ENCODE data around the gene MAD1L1. TPM values are rescaled to one million over a fixed set of nuclear protein-coding genes. Genes with fewer than 3 reads are reported as not detected.

The MAD1L1 gene
- total RNA-seq, 2 experiments from 2014 or later, result 157 to 160 TPM

GRCh38 chr7:2072798-2073197, 159.9 kb downstream of the MAD1L1 start:
- DNase-seq (no peak), ATAC-seq (ENCODE audit: poor library complexity) (no peak)
- H3K4me1 ChIP-seq (ENCODE audit: insufficient read depth, low read length), result peaks cover 2% of the 10 kb centered on the region
- Mint-ChIP-seq H3K27me3 (no peaks in the 10 kb centered on the region), H3K4me1 (ENCODE audit: low read depth) (peaks cover 18% of the 10 kb centered on the region), H3K4me3 (no peak overlapping the region), H3K36me3 (ENCODE audit: low read depth) (no peaks in the 10 kb centered on the region), H3K9me3 (no peaks in the 10 kb centered on the region), H3K27ac (no peak overlapping the region)
- no peak overlapping the region for H3K27ac ChIP-seq (ENCODE audit: low read depth in 1 of 2, low read length in 2 of 2)
- TF ChIP-seq, protein P1, sequence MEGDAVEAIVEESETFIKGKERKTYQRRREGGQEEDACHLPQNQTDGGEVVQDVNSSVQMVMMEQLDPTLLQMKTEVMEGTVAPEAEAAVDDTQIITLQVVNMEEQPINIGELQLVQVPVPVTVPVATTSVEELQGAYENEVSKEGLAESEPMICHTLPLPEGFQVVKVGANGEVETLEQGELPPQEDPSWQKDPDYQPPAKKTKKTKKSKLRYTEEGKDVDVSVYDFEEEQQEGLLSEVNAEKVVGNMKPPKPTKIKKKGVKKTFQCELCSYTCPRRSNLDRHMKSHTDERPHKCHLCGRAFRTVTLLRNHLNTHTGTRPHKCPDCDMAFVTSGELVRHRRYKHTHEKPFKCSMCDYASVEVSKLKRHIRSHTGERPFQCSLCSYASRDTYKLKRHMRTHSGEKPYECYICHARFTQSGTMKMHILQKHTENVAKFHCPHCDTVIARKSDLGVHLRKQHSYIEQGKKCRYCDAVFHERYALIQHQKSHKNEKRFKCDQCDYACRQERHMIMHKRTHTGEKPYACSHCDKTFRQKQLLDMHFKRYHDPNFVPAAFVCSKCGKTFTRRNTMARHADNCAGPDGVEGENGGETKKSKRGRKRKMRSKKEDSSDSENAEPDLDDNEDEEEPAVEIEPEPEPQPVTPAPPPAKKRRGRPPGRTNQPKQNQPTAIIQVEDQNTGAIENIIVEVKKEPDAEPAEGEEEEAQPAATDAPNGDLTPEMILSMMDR (IDR thresholded peaks at IDR 0.05), result no peak
- H3K36me3 ChIP-seq (ENCODE audit: insufficient read depth, low read length), result no peaks in the 10 kb centered on the region
- no peaks in the 10 kb centered on the region for H3K9me3 ChIP-seq (ENCODE audit: control insufficient read depth in 1 of 2, insufficient read depth in 1 of 2, low read length in 2 of 2)
- POLR2A ChIA-PET, result no interaction called here
- intact Hi-C loops (cut with DNase I, micrococcal nuclease), result no loop called here
- CTCF ChIA-PET, result no interaction called here
- no peak overlapping the region for H3K4me3 ChIP-seq (ENCODE audit: low read length)
- no peaks in the 10 kb centered on the region for H3K27me3 ChIP-seq (ENCODE audit: control insufficient read depth in 1 of 2, insufficient read depth in 2 of 2, low read length in 2 of 2)

- DNase-seq, result no peak
- H3K9me3 Mint-ChIP-seq, result no peaks in the 10 kb centered on the region
- TF ChIP-seq, protein P1 (IDR thresholded peaks at IDR 0.05), result no peak
- H3K4me1 Mint-ChIP-seq (ENCODE audit: low read depth), result peaks cover 18% of the 10 kb centered on the region
- H3K27me3 ChIP-seq (ENCODE audit: control insufficient read depth in 1 of 2, insufficient read depth in 2 of 2, low read length in 2 of 2), result no peaks in the 10 kb centered on the region
- H3K27ac Mint-ChIP-seq, result peak overlapping the region; percentile 59
- H3K36me3 ChIP-seq (ENCODE audit: insufficient read depth, low read length), result no peaks in the 10 kb centered on the region
- peaks cover 6% of the 10 kb centered on the region for H3K4me1 ChIP-seq (ENCODE audit: insufficient read depth, low read length)
- ChIA-PET CTCF (no interaction called here), POLR2A (no interaction called here)
- H3K27ac ChIP-seq (ENCODE audit: low read depth in 1 of 2, low read length in 2 of 2), result no peak overlapping the region
- no peaks in the 10 kb centered on the region for H3K27me3 Mint-ChIP-seq
- no peak overlapping the region for H3K4me3 Mint-ChIP-seq
- H3K36me3 Mint-ChIP-seq (ENCODE audit: low read depth), result no peaks in the 10 kb centered on the region
- no peaks in the 10 kb centered on the region for H3K9me3 ChIP-seq (ENCODE audit: control insufficient read depth in 1 of 2, insufficient read depth in 1 of 2, low read length in 2 of 2)
- ATAC-seq (ENCODE audit: poor library complexity), result peak; percentile 39
- intact Hi-C loops (cut with DNase I, micrococcal nuclease), result no loop called here
- no peak overlapping the region for H3K4me3 ChIP-seq (ENCODE audit: low read length)
Measured at GRCh38 chr7:2072042-2072441, 160.7 kb downstream of the MAD1L1 start.

DNA sequence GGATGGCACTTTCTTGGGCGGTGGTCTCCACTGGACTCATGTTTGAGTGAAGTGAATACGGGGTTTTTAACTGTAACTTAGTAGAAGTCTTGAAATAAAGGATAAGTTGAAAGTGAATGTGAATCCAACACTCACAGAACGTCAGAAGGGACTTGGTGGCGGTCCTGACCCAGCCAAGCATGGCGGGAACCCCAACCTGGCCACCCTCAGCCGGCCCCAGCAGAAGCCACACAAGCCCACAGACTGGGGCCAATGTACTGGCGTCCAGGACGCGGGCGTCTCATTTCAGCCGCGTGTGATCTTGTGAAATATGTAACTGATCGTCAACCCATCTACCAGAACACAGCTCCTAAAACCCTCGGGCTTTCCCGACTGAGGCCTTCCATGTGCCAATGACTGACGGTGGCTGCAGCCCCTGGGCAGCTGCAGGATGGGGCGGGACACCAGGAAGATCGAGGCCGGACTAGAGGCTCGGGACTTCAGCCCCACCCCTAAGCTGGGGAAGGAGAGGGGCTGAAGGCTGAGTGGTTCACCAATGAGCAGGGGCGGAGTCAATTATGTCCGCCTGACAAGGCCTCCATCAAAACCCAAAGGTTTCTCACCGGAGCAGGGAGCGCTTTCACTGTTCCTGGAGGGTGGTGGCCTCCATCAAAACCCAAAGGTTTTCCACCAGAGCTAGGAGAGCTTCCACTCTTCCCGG, 161.5 kb downstream of the MAD1L1 start:
- CTCF ChIA-PET, result no interaction called here
- Histone ChIP-seq H3K27me3 (ENCODE audit: control insufficient read depth in 1 of 2, insufficient read depth in 2 of 2, low read length in 2 of 2) (no peaks in the 10 kb centered on the region), H3K27ac (ENCODE audit: low read depth in 1 of 2, low read length in 2 of 2) (no peak overlapping the region), H3K4me1 (ENCODE audit: insufficient read depth, low read length) (peaks cover 14% of the 10 kb centered on the region), H3K36me3 (ENCODE audit: insufficient read depth, low read length) (no peaks in the 10 kb centered on the region), H3K9me3 (ENCODE audit: control insufficient read depth in 1 of 2, insufficient read depth in 1 of 2, low read length in 2 of 2) (no peaks in the 10 kb centered on the region), H3K4me3 (ENCODE audit: low read length) (no peak overlapping the region)
- ATAC-seq (ENCODE audit: poor library complexity), result no peak
- H3K4me3 Mint-ChIP-seq, result no peak overlapping the region
- no peak for DNase-seq
- TF ChIP-seq, protein P1 (IDR thresholded peaks at IDR 0.05), result no peak
- intact Hi-C loops (cut with DNase I, micrococcal nuclease), result no loop called here
- no peak overlapping the region for H3K27ac Mint-ChIP-seq
- no peaks in the 10 kb centered on the region for H3K36me3 Mint-ChIP-seq (ENCODE audit: low read depth)
- no peaks in the 10 kb centered on the region for H3K9me3 Mint-ChIP-seq
- POLR2A ChIA-PET, result no interaction called here
- H3K4me1 Mint-ChIP-seq (ENCODE audit: low read depth), result peaks cover 23% of the 10 kb centered on the region
- no peaks in the 10 kb centered on the region for H3K27me3 Mint-ChIP-seq
